NCI-H82 (cell line): Measurements from ENCODE around the gene CALCA.
"Not testable (repeated sequence)": the region's sequence is repeated elsewhere in the genome, so short reads cannot be mapped to it uniquely, and the experiment has no call there.

Source experiments
- DNase-seq: peaks from one replicate; lab custom pipeline; 2025; lab: John Stamatoyannopoulos, UW

CALCA gene

GRCh38 chr11:14971865-14972580 lies at the start of gene CALCA:
Gene CALCA (minus strand): TSS chr11:14972351. CDS start chr11:14971192, 1,159 bp downstream.
- peak; percentile 9 for DNase-seq

GRCh38 chr11:15016200-15016599 lies 44.0 kb upstream of the CALCA start:
- DNase-seq, result no peak

DNA sequence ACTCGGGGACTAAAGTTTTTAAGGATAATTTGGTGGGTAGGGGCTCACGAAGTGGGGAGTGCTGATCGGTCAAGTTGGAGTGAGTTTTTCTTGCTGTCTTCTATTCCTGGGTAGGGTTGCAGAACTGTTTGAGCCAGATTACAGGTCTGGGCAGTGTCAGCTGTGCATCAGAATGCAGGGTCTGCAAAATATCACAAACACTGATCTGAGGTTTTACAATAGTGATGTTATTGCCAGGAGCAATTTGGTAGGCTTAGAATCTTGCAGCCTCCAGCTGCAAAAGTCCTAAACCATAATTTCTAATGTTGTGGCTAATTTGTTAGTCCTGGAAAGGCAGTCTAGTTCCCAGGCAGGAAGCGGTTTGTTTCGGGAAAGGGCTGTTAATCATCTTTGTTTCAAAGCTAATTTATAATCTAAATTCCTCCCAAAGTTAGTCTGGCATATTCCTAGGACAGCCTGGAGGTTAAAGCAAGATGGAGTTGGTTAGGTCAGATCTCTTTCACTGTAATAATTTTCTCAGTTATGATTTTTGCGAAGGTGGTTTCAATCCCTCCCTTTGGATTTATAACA lies 39.7 kb upstream of the CALCA start:
- no peak for DNase-seq

DNA sequence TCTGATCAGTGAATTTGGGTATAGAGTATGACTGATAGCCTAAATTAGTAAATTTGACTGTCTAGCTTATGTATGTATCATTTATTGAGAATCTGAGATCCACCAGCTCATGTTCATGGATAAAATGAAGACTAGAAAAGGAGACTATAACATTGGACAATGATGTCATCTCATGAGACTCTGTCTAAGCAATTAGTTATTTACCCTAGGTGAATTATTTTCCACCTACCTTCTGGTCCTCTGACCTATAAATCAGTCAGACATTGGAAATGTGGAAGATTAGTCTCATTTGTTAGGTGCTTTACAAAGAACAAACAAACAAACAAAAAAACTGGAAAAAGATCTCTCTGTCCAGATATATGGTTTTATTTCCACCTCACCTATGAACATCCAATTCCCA lies 38.7 kb upstream of the CALCA start:
- no peak for DNase-seq

- peak; percentile 62 for DNase-seq
Observed at GRCh38 chr11:15006139-15006759, 34.1 kb upstream of the CALCA start.

DNA sequence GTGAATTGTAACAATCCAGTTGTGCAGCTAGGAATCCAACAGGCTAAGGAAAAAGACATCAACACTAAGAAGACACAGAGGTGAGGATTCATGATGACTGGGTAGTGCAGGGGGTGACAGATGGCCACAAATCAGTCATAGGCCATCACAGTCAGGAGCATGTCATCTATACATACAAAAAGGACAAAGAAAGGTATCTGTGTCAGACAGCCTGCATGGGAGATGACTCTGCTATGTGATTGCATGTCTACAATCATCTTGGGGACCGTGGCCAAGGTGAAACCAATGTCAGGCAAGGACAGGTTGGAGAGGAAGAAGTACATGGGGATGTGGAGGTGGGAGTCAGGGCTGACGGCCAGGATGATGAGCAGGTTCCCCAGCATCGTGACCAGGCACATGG lies 16.0 kb upstream of the CALCA start:
- not testable (repeated sequence) for DNase-seq

GRCh38 chr11:14981507-14981906 lies 9.4 kb upstream of the CALCA start:
- DNase-seq, result peak; percentile 35

GRCh38 chr11:14980854-14981253 lies 8.7 kb upstream of the CALCA start:
- DNase-seq, result peak; percentile 26

GRCh38 chr11:14977101-14977880 lies 5.1 kb upstream of the CALCA start:
- DNase-seq, result no peak

DNA sequence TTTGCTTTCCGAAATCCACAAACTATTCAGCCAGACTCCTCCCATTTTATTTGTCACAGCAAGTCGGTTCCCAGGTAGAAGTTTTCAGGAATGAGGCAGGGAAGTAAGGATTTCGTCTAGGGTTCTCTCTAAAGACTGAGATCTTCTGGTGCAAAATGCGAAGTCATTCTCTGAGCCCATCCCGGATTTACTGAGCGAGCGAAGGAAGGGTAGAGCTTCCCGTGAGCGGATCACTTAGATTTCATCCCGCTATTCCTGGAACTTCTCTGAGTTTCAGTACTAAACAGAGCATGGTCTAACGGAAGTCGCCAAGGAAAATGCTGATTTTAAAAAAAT lies 3.1 kb upstream of the CALCA start:
- no peak for DNase-seq

DNA sequence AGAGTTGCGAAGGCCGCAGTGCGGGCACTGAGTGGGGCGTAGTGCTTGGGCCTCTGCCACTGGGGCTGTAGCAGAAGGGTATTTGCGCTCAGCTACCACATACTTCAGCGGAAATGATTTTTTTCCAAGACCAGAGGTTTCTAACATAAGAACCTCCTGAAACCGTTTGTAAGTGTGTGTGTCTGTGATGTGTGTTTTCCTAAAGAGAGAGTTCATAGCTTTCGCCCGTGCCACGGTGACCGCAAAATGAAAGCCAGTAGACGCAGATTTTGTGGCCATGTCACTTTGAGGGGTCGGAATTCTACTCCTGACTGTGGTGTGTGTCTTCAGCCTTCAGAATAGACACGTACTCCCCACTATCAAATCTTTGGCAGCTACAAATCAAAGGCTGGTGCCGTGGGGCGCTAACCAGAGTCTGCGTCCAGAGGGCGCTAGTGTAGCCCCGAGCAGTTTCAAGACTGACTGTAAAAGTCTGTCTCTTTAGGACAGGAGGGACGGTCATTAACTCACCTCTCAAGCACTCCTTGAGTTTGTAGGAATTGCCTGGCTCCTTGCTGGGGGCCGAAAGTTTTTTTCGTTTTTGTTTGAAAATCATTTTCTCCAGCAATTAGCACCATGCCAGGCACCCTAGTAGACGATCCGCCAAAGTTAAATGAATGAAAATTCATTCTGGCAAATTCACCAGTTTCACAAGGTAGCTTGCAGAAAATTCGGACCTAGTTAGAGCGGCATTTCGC lies 2.5 kb upstream of the CALCA start:
- peak; percentile 67 for DNase-seq

DNA sequence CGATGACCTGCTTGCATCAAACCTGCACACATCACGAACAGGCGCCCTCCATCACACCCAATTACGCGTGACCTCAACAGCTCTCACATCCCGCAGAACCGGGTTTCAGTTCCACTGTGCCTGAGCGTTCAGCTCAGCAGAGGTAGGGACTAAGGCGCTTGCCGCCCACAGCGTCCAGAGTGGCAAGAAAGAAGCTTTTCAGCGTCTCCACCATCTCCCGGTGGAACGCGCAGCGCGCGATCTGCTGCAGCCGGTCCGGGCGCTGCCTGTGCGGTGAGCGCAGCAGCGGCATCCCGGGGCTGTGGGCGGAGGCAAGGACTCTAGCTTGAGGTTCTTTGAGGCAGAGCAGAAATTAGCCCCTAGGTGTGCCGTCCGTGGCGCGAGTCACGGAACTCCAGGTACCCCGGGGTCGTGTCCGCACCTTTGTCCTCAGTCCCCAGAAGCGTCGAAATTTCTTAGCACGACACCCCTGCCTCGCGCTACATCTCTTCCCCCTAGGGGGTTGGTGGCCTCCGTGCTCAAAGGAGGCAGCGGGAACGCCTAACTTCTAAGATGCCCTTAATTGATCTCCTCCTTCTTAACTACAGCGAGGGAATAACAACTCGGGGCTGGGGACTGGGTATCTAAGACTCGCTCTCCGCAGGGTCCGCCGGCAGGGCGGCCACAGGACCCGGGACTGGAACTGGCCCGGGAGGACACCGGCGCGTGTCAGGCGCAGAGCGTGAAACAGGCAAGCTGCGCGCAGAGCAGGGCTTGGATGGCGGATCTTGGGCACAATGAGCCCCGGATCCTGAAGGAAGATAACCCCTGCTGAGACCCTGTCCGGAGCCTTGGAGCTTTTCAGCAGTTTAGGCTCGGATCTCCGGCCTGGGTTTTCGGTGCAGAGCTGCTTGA lies 1.7 kb upstream of the CALCA start:
- peak; percentile 11 for DNase-seq

DNA sequence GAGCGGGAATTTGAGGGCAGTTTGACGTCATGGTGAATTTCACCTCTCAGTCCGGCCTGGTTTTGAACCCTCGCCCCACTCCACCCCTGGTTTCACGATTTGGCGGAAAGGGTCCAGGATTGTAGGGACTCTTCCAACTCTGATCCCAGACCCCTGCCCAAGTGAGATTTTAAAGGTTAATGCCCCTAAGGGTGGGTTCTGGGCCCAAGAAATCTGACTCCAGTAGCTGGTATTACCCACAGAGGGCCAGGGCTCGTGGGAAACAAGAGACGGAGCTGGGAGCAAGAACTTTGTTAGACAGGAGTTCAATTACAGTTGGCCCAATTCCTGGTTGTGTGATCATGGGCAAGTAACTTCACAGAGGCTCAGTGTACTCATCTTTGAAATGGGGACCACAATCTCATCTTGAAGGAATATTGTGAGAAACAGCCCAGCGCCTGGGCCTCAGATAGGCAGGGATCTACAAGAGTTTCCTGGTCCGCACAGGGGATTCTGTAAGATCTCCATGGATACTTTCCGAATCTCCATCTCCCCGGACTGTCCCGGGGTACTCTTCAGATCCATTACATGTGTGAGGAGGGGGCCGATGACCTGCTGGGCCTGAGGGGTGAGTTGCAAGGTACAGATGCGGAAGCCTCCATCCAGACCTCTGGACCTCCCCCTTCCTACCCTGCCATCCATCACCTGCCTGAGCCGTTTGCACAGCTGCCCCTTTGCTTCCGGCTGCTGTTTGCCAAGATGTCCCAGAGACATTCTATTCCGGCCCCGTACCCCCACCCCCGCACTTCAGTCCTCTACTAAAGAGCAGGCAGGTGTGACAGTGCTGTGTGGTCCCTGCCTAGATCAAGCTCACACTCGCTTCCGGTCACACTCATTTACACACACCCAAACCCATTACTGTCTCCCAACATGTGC lies 687 bp upstream of the CALCA start:
- no peak for DNase-seq

GRCh38 chr11:14969901-14970323 lies 2.2 kb downstream of the CALCA start:
- peak; percentile 65 for DNase-seq

DNA sequence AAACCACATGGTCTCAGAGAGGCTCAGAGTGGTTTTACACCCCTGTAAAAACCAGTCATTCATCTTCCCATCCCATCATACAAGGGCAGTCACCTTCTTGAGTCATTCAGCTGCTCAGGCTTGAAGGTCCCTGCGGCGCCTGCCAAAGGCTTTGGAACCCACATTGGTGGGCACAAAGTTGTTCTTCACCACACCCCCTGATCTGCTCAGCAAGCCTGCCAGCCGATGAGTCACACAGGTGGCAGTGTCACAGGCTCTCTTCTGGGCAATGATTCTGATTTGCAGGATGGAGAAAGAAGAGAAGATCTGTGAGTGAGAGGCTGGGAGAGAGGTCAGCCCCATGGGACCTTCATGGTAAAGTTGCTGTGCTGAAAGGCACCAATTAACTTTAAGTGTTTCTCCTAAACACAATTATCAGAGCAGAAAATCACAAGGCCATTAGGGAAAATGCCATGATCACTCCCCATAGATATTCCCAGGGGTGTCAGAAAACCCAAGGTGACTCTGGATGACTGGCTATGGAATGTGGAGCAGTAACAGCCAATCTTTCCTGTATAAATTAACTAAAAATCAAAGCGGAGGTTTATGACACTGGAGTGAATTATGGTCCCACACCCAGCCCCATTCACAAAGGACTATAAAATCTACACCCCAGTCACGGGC lies 4.4 kb downstream of the CALCA start:
- no peak for DNase-seq

- no peak for DNase-seq
Observed at GRCh38 chr11:14956111-14956510, 16.0 kb downstream of the CALCA start.

GRCh38 chr11:14954581-14954980 lies 17.6 kb downstream of the CALCA start:
- no peak for DNase-seq

- no peak for DNase-seq
Observed at GRCh38 chr11:14953904-14954303, 18.2 kb downstream of the CALCA start.

GRCh38 chr11:14949437-14950147 lies 22.6 kb downstream of the CALCA start:
- DNase-seq, result no peak
